Adrenal gland (tissue), 12 donors: ENCODE data around the gene SELENOO. TPM values are rescaled to one million over a fixed set of nuclear protein-coding genes. Genes with fewer than 3 reads are reported as not detected.

Source experiments
- DNase-seq, 7 donors: peaks; one replicate each; pipeline ENCODE4 v3.0.0-alpha.2; 2019 to 2020
- H3K27ac ChIP-seq, 5 donors: fragments of 200-600 bp; sonication (generic) in 4 of 5; 1 replicate in 3 of 5; 2 replicates in 2 of 5; pipeline versions ENCODE4 v1.5.1 to v1.8.0; 2016 to 2020; ENCODE audit warnings: mild to moderate bottlenecking in 1 of 5
- H3K27me3 ChIP-seq: fragments of 200-600 bp; 2 replicates; pipeline ENCODE4 v1.8.0; 2021
- H3K36me3 ChIP-seq, 2 donors: fragments of 200-600 bp; replicated peaks in 1 of 2; 1 replicate in 1 of 2; 2 replicates in 1 of 2; pipeline versions ENCODE4 v1.5.1 to v1.8.0; 2018 to 2022
- H3K4me1 ChIP-seq, 2 donors: fragments of 200-600 bp; replicated peaks in 1 of 2; 1 replicate in 1 of 2; 2 replicates in 1 of 2; pipeline versions ENCODE4 v1.5.1 to v1.8.0; 2018 to 2021
- H3K4me3 ChIP-seq, 4 donors: fragments of 200-600 bp; sonication (generic) in 3 of 4; one replicate each; pipeline ENCODE4 v1.5.1; 2016 to 2018
- H3K9me3 ChIP-seq, 3 donors: fragments of 200-600 bp; sonication (generic) in 1 of 3; replicated peaks in 1 of 3; 1 replicate in 2 of 3; 2 replicates in 1 of 3; pipeline versions ENCODE4 v1.5.1 to v1.8.0; 2016 to 2021
- CTCF ChIP-seq, 6 experiments: fragments of 450-650 bp in 4 of 6; fragments of 200-600 bp in 2 of 6; sonication (generic) in 1 of 6; IDR thresholded peaks; 1 replicate in 5 of 6; 2 replicates in 1 of 6; pipeline versions ENCODE4 v1.5.1 to v1.8.0; 2016 to 2021; ENCODE audit warnings: antibody characterized with exemption in 6 of 6, mild to moderate bottlenecking in 2 of 6, moderate library complexity in 1 of 6
- POLR2A ChIP-seq, 2 donors: fragments of 450-650 bp; IDR thresholded peaks; one replicate each; pipeline ENCODE4 v1.6.1; 2017; ENCODE audit warnings: antibody characterized with exemption in 2 of 2, mild to moderate bottlenecking in 2 of 2, moderate library complexity in 1 of 2
- WGBS, 4 donors: extraction: QIAGEN DNeasy Blood & Tissue Kit in 2 of 4; methylation state at CpG; one replicate each; pipeline versions ENCODE4 v1.1.5 to v1.1.7; 2013 to 2017; 5-methylcytosine and 5-hydroxymethylcytosine counted together
- intact Hi-C, 2 donors: fragments of 100-400 bp; cut with DNase I; formaldehyde crosslinking; loops; one replicate each; pipeline versions ENCODE4 v1.14.1 to v1.15.0; 2022 to 2023
- polyA plus RNA-seq, 3 donors: library from polyadenylated mRNA; stranded (reverse); fragments of 200-250 nt in 2 of 3; fragments of 350-450 nt in 1 of 3; fragmentation: Illumina TruSeq in 1 of 3; extraction: RNeasy Lipid Tissue Mini Kit (QIAGEN cat#74804) in 1 of 3; gene quantifications; one replicate each; pipeline ENCODE4 v1.2.3, GENCODE V29; 2013 to 2014
- total RNA-seq, 9 donors: library from RNA; depleted of rRNA in 4 of 9; stranded (reverse); fragments of >200 nt in 4 of 9; fragments of 120-200 nt in 1 of 9; fragmentation: NEBNext Ultra II Directional in 1 of 9; extraction: Animal tissue kit (Norgen Biotek cat#: 25700) in 1 of 9; gene quantifications; one replicate each; pipeline versions ENCODE4 v1.1.0 to v1.2.4, GENCODE V29; 2013 to 2023
- donor health status: healthy with polysubstance abuse.
- donor health status: Bipolar disorder and iron deficiency.
- donor health status: DM: yes; HTN: yes; CAD: no.
- donor health status: DM: no; HTN: no; CAD: no.
- donor health status: DM: no; HTN: no; CAD: no.
- donor health status: DM: yes; HTN: yes; CAD: no.

SELENOO gene
- total and polyA plus RNA-seq, 12 donors, result 1.9 to 89.0 (median 35.8) TPM

DNA sequence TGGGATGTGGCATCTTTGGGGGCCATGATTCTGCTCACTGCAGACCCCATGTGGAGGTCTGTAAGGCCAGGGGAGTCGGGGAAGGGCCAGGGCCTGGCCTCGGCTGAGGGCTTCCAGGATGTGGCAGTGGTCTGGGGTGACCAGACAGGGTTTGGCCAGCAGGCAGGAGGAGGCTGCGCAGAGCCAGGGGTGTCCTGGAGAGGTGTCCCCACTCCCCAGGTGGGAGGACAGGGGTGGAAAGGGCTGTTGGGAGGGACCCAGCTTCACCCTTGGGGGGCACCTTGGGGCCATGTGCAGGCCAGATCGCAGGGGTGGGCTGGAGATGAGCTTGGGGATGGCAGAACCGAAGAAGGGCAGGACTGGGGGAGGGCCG, 26.8 kb upstream of the SELENOO start:
- H3K27me3 ChIP-seq, result peaks cover 17% of the 10 kb centered on the region
- 82 to 100% (median 93%) methylated on average over 2 to 6 of the region's 6 CpGs for WGBS, 4 donors
- no peaks in the 10 kb centered on the region for H3K9me3 ChIP-seq
- H3K4me3 ChIP-seq, result no peak overlapping the region
- TF ChIP-seq POLR2A (IDR thresholded peaks at IDR 0.05), result no peak
- no peak for TF ChIP-seq CTCF (IDR thresholded peaks at IDR 0.05)
- peaks cover 4 to 6% of the 10 kb centered on the region in 2 donors for H3K4me1 ChIP-seq
- no peak for DNase-seq
- no peak overlapping the region for H3K27ac ChIP-seq
- intact Hi-C loops, result no loop called here
- H3K36me3 ChIP-seq, result no peaks in the 10 kb centered on the region

GRCh38 chr22:50174382-50175190, 26.2 kb upstream of the SELENOO start:
- no peaks in the 10 kb centered on the region for H3K9me3 ChIP-seq
- intact Hi-C loops, result no loop called here
- TF ChIP-seq CTCF (IDR thresholded peaks at IDR 0.05) (no peak), POLR2A (IDR thresholded peaks at IDR 0.05) (no peak)
- no peak for DNase-seq
- H3K27ac ChIP-seq, result no peak overlapping the region
- no peaks in the 10 kb centered on the region for H3K36me3 ChIP-seq
- WGBS, 4 donors, result 80 to 91% (median 88%) methylated on average over 13 to 27 of the region's 27 CpGs
- peaks cover 17% of the 10 kb centered on the region for H3K27me3 ChIP-seq
- H3K4me3 ChIP-seq, result no peak overlapping the region
- H3K4me1 ChIP-seq, result peaks cover 3 to 4% of the 10 kb centered on the region in 2 donors

GRCh38 chr22:50175191-50175461, 25.7 kb upstream of the SELENOO start:
- intact Hi-C loops, result no loop called here
- no peak overlapping the region for H3K4me3 ChIP-seq
- no peaks in the 10 kb centered on the region for H3K36me3 ChIP-seq
- peaks cover 0 to 4% of the 10 kb centered on the region in 2 donors for H3K4me1 ChIP-seq
- no peak for TF ChIP-seq POLR2A (IDR thresholded peaks at IDR 0.05)
- TF ChIP-seq CTCF (IDR thresholded peaks at IDR 0.05), result no peak
- H3K9me3 ChIP-seq, result no peaks in the 10 kb centered on the region
- DNase-seq, result no peak
- no peak overlapping the region for H3K27ac ChIP-seq
- peaks cover 17% of the 10 kb centered on the region for H3K27me3 ChIP-seq
- WGBS, 4 donors, result 79 to 92% (median 90%) methylated on average over 5 to 6 of the region's 6 CpGs

DNA sequence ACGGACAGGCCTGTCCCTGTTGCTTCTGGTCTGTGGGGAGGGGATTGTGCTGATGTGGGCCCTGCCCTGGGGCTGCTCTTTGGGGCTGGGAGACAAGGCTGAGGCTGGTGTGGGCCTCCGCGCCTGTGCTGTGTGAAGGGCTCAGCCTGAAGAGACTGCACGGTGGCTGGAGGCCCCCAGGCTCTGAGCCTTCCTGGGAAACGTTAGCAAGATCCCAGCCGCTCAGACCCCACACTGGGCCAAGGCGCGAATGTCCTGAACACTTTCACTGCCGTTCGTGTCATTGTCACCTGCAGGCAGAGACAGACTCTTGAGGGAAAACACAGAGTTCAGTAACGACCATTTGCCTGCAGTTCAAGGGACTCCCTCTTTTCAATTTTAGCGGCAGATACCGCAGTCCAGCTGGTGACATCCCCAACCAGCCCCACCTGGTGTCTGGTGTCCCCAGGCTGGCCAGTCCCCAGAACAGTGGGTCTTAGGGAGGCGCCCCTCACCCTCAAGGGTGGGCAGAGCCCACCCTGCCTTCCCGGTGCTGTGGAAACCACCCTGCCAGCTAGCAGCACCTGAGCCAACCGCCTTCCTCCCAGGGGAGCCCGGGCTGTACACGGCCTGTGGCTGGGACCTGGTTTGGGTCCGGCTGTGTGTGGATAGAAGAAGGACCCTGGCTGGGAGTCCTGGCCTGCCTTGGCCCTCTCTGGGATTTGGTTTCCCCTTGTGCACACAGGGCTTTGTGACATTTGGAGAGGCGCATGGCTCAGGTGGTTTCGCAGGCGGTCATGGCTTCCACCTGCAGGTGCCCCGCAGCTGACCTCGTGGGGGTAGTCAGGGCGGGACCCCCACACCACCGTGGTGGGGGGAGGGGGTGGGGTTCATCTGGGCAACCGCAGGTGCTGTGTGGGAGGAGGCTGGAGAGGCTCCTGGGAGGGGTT, 24.6 kb upstream of the SELENOO start:
- Histone ChIP-seq H3K4me3 (no peak overlapping the region), H3K9me3 (no peaks in the 10 kb centered on the region), H3K4me1 (no peaks in the 10 kb centered on the region), H3K27ac (no peak overlapping the region), H3K27me3 (peaks cover 11% of the 10 kb centered on the region), H3K36me3 (no peaks in the 10 kb centered on the region)
- intact Hi-C loops, result no loop called here
- 71 to 86% (median 83%) methylated on average over 13 to 27 of the region's 27 CpGs for WGBS, 4 donors
- DNase-seq, result no peak
- no peak for TF ChIP-seq CTCF (IDR thresholded peaks at IDR 0.05)
- TF ChIP-seq POLR2A (IDR thresholded peaks at IDR 0.05), result no peak
